Dermis blood vessel endothelial cell (primary cell): ENCODE data around the gene FNIP2. TPM values are rescaled to one million over a fixed set of nuclear protein-coding genes. Genes with fewer than 3 reads are reported as not detected.

Experiments
- DNase-seq: peaks from one replicate; pipeline ENCODE4 v3.0.0; 2010
- total RNA-seq: library from RNA; depleted of rRNA; stranded (reverse); fragments of >200 nt; gene quantifications from 2 replicates; pipeline ENCODE4 v1.2.3, GENCODE V29; 2014

FNIP2 gene
- total RNA-seq, 1 donor from 2014 or later: 62.3 TPM

DNA sequence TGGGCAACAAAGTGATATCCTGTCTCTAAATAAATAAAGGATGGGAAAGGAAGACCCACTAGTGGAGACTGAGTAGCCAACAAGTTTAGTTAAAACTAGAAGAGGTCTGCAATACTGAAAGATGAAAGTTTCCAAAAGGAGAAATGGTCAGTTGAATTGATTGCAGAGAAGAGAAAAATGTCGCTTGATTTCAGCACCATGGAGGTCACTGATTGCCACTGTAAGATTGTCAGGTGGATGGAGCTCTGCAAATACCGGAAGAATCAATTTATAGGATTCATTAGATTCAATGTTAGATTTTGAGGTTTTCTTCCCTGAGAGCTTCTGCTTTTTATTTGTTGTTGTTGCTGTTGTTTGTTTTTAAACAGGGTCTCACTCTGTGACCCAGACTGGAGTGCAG lies 5.4 kb upstream of the FNIP2 start:
- no peak for DNase-seq

DNA sequence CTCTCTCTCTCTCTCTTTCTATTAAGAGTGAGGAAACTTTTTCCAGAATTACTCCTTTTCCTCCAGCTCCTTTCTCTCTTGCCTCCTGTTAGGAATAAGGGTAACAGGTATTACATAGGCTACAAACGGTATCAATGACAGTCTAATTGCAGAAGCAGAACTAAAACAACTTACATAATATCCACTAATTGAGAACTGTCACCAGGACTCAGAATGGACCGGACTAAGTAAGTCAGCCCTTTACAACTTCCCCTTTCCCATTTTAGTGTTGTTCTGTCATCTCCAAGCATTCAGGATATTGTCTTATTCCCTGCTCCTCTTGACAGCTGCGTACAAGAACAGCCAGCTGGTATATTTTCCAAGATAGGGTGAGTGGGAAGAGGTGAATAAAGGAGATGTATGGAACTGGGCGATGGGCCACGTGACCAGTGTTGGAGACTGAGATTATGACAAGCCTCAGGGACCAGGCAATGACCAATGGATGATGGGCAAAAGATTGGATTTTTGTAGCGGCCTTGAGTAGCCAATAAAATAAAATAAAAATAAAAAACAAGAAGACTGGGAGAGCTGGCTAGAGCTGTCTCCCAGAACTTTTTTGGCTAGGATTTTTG lies 2.3 kb upstream of the FNIP2 start:
- DNase-seq: no peak

DNA sequence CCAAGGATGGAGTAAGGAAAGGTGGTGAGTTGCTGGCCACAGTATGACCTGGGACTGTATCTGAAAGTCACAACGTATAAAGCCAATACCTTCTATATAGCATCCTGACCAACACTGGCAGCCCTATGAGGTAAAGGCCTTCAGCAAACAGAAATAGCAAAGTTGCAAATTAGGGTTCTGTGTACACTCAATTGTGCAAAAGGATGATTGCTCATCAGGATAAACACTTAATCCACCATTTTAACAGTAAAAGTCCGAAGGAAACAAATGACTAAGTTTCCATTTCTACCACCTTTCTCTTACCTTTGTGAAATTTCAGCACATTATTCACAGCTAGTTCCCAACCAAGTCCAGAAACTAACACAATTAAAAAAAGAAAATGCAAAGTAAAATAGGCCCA lies 1.4 kb upstream of the FNIP2 start:
- DNase-seq: no peak

- DNase-seq: peak; percentile 38
These were observed 522 bp downstream of the FNIP2 start for GRCh38 chr4:158769175-158769921.

DNA sequence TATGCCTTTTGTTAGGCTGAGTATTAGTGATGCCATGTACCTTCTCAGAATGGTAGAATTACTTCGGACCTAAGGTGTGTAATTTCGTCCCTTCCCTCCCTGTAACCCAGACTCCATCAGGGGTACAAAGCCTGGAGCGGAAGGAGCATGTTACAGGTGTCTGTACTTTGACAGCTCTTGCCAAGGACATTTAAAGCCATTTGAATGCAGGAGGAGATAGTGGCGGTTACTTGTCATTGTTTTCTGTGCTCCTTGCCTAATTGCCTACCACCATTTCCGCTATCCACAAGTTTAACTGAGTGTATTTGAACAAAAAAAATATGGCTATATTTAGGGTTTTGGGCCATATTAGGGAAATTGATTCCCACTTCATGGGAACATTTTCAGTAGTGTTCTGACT lies 1.8 kb downstream of the FNIP2 start:
- DNase-seq: no peak

DNA sequence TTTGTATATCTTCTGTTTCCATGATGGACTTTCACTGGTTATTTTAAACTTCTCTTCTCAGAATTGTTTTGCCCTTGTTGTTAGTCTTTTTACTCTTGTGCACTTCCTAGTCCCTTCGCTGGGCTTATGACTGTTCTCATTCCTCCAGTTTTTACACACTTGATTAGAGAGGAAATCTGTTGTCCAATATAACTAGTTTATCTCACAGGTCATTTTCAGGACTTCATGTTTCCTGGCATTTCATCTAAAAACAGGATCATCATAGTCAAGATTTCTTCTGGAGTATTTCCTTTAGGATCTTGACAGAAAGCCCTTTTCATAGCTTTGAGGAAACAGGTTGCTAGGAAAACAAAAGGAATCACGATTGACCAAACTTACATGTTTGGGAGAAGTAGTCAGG lies 3.0 kb downstream of the FNIP2 start:
- DNase-seq: peak; percentile 86

- peak; percentile 83 for DNase-seq
These were observed 6.3 kb downstream of the FNIP2 start for GRCh38 chr4:158775091-158775651.

- DNase-seq: no peak
These were observed 7.3 kb downstream of the FNIP2 start for GRCh38 chr4:158776106-158776505.

- no peak for DNase-seq
These were observed 8.8 kb downstream of the FNIP2 start for GRCh38 chr4:158777423-158778155.

- DNase-seq: no peak
These were observed 9.4 kb downstream of the FNIP2 start for GRCh38 chr4:158778156-158778711.

- no peak for DNase-seq
These were observed 9.9 kb downstream of the FNIP2 start for GRCh38 chr4:158778712-158779111.

- DNase-seq: no peak
These were observed 13.1 kb downstream of the FNIP2 start for GRCh38 chr4:158781963-158782362.

DNA sequence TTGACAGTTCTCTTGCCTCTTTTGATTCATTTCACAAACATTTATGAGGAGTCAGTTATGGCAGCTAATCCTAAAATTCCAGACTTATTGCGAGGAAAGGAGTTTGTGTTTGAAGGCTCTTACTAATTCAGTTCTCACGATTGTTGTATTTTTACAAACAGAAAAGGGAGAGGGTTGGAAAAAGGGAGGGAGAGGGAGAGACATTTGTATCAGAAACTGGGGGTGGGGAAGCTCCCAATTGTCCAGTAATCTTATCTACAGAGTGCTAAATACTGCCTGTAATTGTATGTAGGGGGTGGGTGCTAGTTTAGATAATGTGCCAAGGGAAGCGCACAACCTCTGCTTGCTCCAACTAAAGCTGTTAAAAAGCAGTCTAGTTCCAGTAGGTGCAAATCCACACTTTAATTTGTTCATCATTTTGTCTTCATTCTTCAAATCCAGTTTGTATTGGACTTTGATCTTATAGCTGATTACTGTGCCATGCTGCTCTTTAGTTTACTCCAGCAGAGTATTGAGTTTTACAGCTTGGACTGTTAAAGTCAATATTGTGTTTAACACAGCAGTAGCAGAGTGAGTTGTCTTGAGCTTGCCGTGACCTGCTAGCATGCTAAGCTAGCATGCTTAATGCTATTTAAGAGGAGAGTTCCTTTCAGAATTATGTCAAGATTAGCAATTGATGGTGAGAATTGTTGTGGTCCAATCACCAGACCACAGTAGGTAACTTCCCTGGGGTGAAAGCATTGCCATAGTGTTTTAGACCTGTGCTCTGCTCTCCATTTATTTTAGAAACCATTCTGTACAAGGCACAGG lies 13.9 kb downstream of the FNIP2 start:
- DNase-seq: no peak

- DNase-seq: peak; percentile 54
These were observed 15.0 kb downstream of the FNIP2 start for GRCh38 chr4:158783785-158784184.

GRCh38 chr4:158785718-158786117 lies 16.9 kb downstream of the FNIP2 start:
- DNase-seq: no peak

- peak; percentile 32 for DNase-seq
These were observed 17.3 kb downstream of the FNIP2 start for GRCh38 chr4:158786121-158786601.

DNA sequence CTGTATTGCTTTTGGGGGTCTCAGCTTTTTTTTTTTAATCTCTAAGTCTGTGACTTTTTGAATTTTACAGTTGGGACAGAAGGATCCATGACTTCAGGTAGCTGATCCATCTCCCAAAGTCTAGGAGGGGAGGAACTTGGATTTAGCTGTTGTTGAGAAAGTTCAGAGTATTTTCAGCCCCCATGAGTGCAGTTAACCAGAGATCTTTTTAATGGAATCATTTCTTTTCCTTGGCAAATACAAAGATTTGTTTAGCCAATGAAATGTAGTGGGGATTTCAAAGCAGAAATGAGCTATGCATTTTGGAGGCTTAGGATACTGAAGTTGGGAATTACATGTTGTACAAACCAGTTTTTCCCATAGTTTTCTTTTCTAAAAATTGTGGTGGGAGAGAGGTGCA lies 18.1 kb downstream of the FNIP2 start:
- DNase-seq: no peak

- DNase-seq: no peak
These were observed 19.1 kb downstream of the FNIP2 start for GRCh38 chr4:158787709-158788475.

DNA sequence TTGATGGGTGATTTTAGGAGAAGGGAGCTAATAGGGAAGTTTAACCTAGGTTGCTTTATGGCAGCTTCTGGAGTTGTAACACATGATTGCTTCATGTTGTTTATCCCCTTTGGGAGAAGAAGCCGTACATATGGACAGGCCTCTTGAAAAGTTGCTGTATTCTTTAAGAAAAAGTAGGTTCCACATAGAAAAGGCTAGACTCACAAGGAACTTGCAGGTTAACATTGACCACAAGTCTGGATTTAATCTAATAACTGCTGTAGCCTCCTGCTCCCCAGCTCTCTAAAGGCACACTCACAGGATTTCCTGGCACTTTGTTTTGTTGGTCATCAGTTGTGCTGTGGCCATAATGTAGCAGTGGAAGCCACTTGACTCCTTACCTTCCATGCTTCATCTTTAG lies 19.7 kb downstream of the FNIP2 start:
- peak; percentile 66 for DNase-seq

DNA sequence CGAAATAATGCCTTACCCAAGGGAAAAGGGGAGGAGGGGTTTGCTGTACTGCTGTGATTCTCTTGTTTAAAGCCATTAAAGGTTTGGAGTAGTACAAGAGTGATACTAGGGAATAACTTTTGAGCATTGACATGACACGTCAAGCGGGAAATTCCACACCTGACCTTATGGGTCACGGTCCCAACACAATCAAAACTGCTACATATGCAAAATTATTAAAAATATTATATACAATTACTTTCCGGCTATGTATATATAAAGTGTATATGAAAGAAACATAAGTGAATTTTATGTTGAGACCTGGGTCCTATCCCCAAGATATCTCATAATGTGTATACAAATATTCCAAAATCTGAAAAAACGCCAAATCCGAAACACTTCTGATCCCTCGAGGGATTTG lies 21.0 kb downstream of the FNIP2 start:
- DNase-seq: no peak

GRCh38 chr4:158793021-158793420 lies 24.2 kb downstream of the FNIP2 start:
- no peak for DNase-seq
